ENCODE data around the gene SMURF1. TPM values are rescaled to one million over a fixed set of nuclear protein-coding genes. Genes with fewer than 3 reads are reported as not detected.

Gene SMURF1
- total and polyA plus RNA-seq, 2 of the 8 experiments (the other 6 are each of a cell fraction or from before 2014, with no cell fraction given): 9.6 to 24.5 TPM

GRCh38 chr7:99014113-99014985 lies 129.6 kb downstream of the SMURF1 start (continued):
- TF ChIP-seq, protein P1, sequence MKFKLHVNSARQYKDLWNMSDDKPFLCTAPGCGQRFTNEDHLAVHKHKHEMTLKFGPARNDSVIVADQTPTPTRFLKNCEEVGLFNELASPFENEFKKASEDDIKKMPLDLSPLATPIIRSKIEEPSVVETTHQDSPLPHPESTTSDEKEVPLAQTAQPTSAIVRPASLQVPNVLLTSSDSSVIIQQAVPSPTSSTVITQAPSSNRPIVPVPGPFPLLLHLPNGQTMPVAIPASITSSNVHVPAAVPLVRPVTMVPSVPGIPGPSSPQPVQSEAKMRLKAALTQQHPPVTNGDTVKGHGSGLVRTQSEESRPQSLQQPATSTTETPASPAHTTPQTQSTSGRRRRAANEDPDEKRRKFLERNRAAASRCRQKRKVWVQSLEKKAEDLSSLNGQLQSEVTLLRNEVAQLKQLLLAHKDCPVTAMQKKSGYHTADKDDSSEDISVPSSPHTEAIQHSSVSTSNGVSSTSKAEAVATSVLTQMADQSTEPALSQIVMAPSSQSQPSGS (IDR thresholded peaks at IDR 0.05; ENCODE audit: low read length): no peak
- TF ChIP-seq RAD21 (IDR thresholded peaks at IDR 0.05 in 1 of 2, conservative IDR thresholded peaks at IDR 0.05 in 1 of 2; ENCODE audit: low read depth in 2 of 2, low read length in 2 of 2) (no peak), TBP (IDR thresholded peaks at IDR 0.05; ENCODE audit: low read depth, low read length) (no peak), TAF7 (optimal IDR thresholded peaks at IDR 0.05; ENCODE audit: borderline replicate concordance, low read depth, low read length) (no peak), CTCF (IDR thresholded peaks at IDR 0.05; ENCODE audit: control extremely low read depth in 1 of 3, insufficient read depth in 1 of 3, low read depth in 1 of 3, low read length in 3 of 3) (no peak)

All from H1 (cell line).